Stimulated activated CD4-positive, alpha-beta T cell treated with anti-CD3 and anti-CD28 coated beads, TNF-alpha, amount 100 ng/mL, for 1 hour (primary cell): ENCODE data around the gene DAZ1.
"Not testable (repeated sequence)": the region's sequence is repeated elsewhere in the genome, so short reads cannot be mapped to it uniquely, and the experiment has no call there.

ENCODE experiments used
- DNase-seq, 3 donors: peaks; one replicate each; pipeline ENCODE4 v3.0.0-alpha.2; 2020; ENCODE audit warnings: low read depth in 3 of 3, low spot score in 1 of 3

Gene DAZ1

GRCh38 chrY:23198908-23199307, at the start of gene DAZ1:
DAZ1 (minus strand) TSS chrY:23199008; CDS start chrY:23198800, 208 bp downstream.
- not testable (repeated sequence) for DNase-seq

- not testable (repeated sequence) for DNase-seq
These were observed 20.4 kb upstream of the DAZ1 start, which contains the start of gene DAZ2 for GRCh38 chrY:23219233-23219632. DAZ2 (plus strand) TSS chrY:23219533; CDS start chrY:23219741, 208 bp downstream.

- not testable (repeated sequence) for DNase-seq
These were observed 11.9 kb upstream of the DAZ1 start for GRCh38 chrY:23210681-23211080.

GRCh38 chrY:23209802-23210495, 11.1 kb upstream of the DAZ1 start:
- DNase-seq = not testable (repeated sequence)

- not testable (repeated sequence) for DNase-seq
These were observed 8.6 kb upstream of the DAZ1 start for GRCh38 chrY:23207455-23207854.
